A549 (cell line): Measurements from ENCODE around the gene NR2C2.

Source experiments
- CTCF ChIP-seq: fragments of >200 bp; sonication (Bioruptor Twin); formaldehyde crosslinking; IDR thresholded peaks from 3 replicates; pipeline ENCODE4 v1.5.1; 2016
- NFE2L2 ChIP-seq: fragments of 150-350 bp; conservative IDR thresholded peaks from 2 replicates; pipeline ENCODE4 v1.6.1; 2014; ENCODE audit warnings: low read length
- ZNF302 ChIP-seq: fragments of 250-450 bp; sonication (Bioruptor Pico); IDR thresholded peaks from 2 replicates; pipeline ENCODE4 v1.9.0; 2021; ENCODE audit warnings: inconsistent platforms, mild to moderate bottlenecking, moderate library complexity
- TF ChIP-seq, protein P1 (sequence below): IDR thresholded peaks from 2 replicates; pipeline ENCODE4 v1.6.1; 2012
- TF ChIP-seq, protein P2 (sequence below): fragments of >200 bp; sonication (Bioruptor Twin); formaldehyde crosslinking; IDR thresholded peaks from 3 replicates; pipeline ENCODE4 v1.6.1; 2016

GRCh38 chr3:14913926-14914778 is 33.2 kb upstream of the NR2C2 start:
- TF ChIP-seq, protein P1, sequence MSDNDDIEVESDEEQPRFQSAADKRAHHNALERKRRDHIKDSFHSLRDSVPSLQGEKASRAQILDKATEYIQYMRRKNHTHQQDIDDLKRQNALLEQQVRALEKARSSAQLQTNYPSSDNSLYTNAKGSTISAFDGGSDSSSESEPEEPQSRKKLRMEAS, result no peak
- TF ChIP-seq ZNF302 (CRISPR knock-in tag) (no peak), CTCF (no peak), NFE2L2 (no peak)
- TF ChIP-seq, protein P2, sequence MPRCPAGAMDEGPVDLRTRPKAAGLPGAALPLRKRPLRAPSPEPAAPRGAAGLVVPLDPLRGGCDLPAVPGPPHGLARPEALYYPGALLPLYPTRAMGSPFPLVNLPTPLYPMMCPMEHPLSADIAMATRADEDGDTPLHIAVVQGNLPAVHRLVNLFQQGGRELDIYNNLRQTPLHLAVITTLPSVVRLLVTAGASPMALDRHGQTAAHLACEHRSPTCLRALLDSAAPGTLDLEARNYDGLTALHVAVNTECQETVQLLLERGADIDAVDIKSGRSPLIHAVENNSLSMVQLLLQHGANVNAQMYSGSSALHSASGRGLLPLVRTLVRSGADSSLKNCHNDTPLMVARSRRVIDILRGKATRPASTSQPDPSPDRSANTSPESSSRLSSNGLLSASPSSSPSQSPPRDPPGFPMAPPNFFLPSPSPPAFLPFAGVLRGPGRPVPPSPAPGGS, result no peak
